ENCODE data around the gene ABCC6.
"Not testable (repeated sequence)": the region's sequence is repeated elsewhere in the genome, so short reads cannot be mapped to it uniquely, and the experiment has no call there.

ABCC6 gene

DNA sequence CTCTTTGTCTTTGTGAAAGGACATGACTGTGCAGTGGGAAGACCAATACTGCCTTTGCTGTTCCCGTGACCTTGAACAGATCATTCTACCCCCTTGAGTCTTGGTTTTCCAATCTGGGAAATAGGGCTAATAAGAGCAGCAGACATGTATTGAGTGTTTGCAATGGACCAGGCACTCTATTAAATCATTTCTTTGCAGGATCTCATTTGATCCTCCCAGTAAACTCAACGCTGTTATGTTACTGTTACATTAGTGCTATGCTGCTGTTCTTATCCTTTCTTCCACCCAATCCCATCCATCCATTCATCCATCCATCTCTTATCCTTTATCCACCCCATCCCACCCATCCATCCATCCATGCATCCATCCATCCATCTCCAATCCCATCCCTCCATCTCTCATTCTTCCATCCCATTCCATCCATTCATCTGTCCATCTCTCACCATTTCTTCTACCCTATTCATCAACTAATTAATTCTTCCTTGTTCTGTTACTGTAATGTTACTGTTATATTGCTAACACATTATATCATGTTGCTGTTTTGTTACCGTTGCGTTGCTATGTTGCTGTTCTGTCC is 65.1 kb downstream of the ABCC6 start:
- no peak for DNase-seq

DNA sequence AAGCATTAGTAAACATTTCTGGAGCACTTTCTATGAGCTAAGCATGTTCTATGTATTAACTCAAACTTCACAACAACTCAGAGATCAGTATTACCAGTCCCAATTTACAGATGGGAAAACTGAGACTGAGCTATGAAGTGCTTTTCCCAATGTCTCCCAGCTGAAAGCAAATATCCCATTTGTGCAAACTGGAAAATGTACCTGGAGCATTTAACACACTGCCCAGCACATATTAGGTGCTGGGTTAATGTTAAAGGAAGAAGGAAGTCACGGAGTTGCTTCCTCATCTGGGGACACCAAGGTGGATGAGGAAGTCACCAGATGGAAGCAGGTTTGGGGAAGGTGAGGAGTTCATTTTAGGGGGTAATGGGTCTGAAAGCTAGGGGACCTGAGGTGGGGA is 66.1 kb downstream of the ABCC6 start:
- no peak for DNase-seq

DNA sequence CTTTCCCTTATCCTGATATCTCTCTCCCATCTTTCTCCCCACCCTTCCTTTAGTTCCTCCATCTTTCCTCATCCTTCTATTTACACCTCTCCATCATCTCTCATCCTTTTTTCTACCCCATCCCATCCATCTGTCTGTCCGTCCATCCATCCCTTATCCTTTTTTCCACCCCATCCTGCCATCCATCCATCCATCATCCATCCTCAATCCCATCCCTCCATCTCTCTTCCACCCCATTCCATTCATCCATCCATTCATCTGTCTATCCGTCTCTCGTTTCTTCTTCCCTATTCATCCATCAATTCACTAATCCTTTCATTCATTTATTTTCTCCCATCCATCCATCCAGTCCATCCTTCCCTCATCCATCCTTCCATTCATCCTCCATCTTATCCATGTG is 68.1 kb downstream of the ABCC6 start:
- DNase-seq: no peak

DNA sequence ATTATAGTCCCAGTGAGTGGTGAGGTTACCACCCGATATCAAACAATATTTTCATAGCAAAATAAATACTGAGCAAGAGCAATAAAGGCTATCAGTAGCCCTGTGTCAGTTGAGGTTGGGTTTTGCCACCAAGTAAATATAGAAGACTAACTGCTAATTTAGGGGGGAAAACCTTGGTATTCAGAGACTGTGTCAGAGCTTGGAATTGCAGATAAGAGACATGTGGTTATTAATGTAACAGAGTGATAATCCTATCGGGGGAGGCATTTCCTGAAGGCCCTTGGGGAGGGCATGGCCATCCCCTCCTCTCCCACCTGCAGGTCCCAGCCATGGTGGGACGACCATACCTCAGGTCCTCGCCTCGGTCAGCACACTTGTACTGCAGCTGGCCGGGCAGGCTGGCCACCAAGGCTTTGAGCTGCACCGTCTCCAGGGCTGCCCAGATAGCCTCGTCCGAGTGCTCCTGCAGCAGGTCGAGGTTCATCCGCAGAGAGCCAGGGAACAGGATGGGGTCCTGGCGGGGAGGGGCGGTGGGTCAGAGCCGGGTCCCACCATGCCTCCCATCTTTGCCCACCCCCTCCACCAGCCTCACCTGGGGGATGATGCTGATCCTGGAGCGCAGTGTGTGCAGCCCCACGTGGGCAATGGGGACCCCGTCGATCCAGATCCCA is 68.9 kb downstream of the ABCC6 start:
- no peak for DNase-seq

DNA sequence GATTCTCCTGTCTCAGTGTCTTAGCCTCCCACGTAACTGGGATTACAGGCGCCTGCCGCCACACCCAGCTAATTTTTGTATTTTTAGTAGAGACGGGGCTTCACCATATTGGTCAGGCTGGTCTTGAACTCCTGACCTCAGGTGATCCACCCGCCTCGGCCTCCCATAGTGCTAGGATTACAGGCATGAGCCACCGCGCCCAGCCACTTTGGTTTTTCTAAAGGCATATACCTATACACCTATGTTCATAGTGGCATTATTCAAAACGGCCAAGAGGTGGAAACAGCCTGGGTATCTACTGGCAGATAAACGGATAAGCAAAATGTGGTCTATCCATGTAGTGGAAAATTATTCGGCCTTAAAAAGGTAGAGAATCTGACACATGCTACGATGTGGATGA is 70.3 kb downstream of the ABCC6 start:
- DNase-seq: not testable (repeated sequence)

DNA sequence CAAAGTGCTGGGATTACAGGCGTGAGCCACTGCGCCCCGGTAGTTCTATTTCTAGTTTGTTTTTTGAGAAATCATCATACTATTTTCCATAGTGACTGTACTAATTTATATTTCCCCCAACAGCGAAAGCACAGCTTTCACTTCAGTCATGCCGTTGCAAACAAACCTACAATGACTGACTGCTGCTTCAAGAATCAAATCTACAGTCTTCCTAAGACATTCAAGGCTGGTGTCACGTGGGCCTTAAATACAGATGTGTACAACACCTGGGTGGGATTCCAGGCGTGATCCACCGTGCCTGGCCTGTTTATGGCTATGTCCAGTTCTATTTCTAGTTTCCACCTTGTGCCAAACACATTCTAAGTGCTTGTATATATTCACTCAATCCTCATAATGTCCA is 72.0 kb downstream of the ABCC6 start:
- no peak for DNase-seq

DNA sequence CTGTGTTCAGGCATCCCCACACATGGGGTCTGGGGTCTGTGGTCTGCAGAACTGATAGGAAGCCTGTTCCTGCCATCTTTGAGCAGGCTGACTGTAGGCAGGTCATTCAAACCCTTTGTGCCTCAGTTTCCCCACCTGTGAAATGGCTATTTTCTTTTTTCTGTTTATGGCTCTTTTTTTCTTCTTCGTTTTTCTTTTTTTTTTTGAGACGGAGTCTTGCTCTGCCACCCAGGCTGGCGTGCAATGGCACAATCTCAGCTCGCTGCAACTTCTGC is 72.5 kb downstream of the ABCC6 start:
- DNase-seq: no peak

DNA sequence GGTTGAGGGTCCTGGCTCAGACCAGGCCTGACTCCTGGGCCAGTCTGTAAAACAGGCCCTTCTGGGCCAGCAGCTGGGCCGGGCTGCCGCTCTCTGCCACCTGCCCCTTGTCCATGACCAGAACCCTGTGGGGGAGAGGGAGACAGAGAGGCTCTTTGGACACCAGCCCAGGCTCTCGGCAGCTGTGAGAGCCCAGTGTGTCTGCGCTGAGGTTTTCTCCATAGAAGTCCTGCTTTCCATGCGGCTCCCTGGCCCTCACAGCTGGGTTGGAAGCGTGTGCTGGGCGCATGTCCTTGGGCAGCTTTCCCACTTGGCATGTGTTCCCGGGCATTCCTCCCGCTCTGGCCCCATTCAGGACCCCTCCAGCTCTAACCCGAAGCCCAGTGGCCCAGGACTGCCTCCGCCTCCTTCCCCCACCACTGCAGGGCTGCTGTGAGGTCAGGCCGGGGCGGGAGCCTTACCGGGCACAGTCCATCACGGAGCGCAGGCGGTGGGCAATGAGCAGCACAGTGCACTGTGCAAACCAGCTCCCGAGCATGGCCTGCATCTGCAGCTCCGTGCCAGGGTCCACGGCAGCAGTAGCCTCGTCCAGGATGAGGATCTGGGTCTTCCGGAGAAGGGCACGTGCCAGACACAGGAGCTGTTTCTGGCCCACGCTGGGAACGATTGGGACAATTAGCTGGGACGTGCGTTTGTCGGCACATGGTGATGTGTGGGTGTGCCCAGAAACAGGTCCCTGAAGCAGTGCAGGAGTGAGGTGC is 73.0 kb downstream of the ABCC6 start:
- DNase-seq: no peak

DNA sequence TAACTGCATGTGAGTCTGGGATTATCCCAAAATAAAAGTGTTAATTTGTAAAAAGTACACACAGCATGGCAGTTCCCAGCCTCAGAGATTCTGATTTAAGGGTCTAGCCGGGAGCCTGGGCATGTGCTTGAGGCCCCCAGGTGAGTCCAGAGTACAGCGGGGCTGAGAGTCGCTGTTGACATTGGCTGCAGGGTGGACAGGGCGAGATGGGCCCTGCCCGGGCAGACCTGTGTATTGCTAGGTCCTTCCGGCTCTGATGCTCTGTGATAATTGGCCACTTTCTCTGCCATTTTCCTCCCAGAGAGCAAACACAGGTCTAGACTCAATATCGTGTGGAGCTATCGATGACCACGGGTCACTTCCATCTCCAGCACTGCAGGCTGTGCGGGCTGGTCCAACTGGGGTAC is 73.6 kb downstream of the ABCC6 start:
- no peak for DNase-seq

DNA sequence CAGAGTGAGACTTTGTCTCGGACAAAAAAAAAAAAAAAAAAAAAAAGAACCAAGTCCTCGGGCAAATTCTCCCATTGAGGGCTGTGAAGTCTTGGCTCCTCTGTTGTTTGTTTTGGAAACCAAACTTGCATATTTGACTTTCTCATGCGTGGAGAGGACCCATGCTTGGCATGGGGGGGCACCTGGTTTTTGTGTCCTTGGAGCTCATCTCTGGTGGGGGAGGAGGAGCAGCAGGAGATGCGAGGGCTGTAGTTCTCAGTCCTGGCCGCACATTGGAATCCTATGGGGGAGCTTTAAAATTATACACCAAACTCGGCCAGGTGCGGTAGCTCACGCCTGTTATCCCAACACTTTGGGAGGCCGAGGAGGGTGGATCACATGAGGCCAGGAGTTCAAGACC is 74.5 kb downstream of the ABCC6 start:
- DNase-seq: no peak

DNA sequence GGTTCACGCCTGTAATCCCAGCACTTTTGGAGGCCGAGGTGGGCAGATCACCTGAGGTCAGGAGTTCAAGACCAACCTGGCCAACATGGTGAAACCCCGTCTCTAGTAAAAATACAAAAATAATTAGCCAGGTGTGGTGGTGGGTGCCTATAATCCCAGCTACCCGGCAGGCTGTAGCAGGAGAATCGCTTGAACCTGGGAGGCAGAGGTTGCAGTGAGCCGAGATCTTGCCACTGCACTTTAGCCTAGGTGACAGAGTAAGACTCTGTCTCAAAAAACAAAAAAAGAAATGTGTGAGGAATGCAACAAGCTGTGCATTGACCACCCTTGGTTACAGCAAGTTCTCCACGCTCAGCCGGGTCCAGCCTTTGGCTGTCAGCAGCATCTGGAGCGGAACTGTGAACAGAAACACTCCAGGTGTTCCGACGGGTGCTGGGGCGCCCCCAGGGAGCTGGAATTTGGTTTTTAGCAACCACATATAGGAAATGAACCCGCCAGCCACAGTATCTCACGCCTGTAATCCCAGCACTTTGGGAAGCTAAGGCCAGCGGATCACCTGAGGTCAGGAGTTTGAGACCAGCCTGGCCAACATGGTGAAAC is 75.2 kb downstream of the ABCC6 start:
- not testable (repeated sequence) for DNase-seq

DNA sequence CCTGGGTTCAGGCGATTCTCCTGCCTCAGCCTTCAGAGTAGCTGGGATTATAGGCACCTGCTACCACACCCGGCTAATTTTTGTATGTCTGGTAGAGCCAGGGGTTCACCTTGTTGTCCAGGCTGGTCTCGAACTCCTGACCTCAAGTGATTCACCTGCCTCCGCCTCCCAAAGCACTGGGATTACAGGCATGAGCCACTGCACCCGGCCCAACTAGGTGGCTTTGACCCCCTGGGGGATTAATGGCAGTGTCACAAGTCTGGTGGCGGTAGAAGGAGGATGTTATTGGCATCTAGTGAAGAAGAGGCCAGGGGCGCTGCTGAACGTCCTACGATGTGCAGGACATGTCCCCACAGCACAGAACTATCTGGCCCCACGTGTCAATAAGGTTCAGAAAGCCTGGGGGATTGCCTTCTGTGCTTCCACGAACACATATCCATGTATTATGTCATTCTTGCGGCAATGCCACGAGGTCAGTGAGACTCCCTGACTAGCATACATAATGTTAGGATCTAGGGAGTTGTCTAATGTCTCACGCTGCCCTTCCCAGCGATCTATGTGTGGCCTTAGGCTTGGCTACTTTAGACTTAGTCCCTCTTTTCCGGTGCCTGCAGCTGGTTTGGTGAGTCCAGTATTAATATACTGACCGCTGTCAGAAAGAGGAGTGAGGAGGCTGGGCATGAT is 75.8 kb downstream of the ABCC6 start:
- DNase-seq: no peak

DNA sequence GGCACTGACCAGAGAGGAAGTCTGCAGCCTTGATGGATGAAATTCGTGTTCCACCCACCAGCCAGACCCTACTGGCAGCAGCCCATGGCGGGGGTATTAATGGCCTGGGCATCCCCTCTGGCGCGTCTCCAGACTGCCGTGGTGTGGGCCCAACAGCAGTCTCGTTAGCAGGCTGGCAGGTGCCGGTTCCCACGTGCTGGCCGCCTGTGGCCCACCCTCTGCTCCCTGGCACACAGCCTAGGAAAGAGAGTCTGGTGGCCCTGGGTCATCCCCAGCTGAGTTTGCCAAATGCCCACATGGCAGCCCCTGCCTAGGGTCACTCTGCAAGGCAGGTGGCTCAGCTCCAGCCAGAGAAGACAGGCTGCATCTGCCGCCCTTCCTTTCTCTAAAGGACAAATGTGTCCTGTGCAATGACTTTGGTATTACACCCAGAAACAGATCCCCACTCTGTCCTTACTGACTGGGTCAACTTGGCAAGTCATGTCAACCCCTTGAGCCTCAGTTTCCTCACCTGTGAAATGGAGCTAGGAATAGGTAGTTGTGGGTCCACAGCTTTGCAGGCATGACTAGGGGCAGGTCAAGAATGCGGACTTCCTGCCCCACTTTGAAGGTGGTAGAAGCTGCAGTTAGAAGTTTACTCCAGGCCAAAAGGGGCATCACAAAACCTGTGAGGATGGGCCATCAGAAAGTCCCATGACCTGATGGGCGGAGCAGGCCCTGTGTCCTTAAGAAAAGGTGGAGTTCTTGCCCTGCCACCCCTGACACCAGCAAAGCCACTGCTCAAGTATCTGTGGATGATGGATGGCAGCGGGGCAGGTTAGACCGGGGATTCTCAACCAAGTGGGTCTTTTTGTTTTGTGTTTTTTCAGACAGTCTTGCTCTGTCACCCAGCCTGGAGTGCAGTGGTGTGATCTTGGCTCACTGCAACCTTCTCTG is 76.6 kb downstream of the ABCC6 start:
- DNase-seq: no peak

DNA sequence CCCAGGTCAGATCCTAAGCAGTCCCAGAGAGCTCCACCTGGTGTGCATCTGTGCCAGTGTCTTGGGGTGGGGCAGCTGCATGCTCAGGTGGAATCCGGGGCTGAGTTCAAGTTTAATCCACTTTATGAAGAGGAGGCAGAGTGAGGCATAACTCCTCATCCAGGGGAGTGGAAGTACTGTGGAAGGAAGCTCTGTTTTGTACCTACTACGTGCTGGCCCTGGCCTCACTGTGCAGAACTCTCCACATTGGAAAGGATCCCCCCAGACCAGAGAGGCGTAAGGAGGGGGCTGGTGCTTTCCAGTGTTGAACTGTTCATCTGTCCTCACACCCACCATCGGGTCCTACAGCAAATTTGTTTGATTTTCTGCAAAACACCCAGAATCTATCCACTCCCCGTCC is 78.0 kb downstream of the ABCC6 start:
- DNase-seq: no peak

DNA sequence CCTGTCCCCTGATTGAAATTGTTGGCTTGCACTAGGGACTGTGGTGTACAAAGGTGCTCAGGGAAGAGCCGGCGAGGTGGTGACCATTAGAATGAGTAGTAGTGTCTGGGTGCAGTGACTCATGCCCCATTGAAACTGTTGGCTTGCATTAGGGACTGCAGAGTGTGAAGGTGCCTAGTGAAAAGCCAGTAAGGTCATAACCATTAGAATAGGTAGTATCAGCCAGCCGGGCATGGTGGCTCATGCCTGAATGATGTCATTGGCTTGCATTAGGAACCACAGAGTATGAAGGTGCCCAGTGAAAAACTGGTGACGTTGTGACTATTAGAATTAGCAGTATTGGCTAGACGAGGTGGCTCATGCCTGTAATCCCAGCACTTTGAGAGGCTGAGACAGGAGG is 78.9 kb downstream of the ABCC6 start:
- DNase-seq: no peak

DNA sequence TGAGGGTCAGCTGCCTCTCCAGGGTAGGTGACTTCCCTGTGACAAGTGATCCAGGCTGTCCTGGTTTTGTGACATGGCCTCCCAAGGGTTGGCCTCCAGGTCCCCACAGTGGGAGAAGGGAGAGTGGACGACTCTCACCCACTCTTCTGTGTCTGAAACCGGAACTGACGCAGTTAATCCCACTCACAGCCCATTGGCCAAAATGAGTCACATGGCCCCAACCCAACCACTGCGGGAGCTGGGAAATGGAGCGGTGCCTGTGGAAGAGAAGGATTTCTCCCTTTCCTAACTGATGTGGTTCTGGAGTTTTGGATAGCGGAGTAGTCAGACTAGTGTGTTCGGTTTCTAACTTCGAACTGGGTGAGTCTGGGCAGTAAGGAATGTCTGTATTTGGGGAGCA is 79.4 kb downstream of the ABCC6 start:
- no peak for DNase-seq

DNA sequence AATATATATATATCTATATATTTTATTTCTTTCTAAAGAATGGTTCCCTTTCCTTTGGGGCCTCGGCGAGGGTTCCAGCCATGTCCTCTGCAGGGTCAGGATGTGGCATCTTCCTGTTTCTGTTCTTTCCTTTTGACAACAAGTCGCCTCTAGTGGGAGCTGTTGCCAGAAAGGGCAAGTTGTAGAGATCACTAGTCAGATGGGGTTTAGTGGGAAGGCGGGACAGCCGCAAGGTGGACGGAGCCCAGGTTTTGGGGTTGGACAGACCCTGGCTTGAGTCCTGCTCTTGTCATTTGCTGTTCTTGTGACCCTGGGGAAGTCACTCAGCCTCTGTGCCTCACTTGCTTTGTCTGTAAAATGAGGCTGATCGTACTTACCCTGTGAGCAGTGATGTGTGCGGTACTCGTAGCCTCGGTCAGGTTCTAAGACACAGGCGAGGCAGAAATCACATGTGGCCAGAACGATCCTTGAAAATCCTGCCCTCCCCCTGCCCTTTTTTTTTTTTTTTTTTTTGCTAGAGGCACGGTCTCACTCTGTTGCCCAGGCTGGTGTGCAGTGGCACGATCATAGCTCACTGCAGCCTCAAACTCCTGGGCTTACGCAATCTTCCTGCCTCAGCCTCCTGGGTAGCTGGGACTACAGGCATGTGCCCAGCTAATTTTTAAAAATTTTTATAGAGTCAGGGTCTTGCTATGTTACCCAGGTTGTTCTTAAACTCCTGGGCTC is 80.1 kb downstream of the ABCC6 start:
- DNase-seq: no peak

DNA sequence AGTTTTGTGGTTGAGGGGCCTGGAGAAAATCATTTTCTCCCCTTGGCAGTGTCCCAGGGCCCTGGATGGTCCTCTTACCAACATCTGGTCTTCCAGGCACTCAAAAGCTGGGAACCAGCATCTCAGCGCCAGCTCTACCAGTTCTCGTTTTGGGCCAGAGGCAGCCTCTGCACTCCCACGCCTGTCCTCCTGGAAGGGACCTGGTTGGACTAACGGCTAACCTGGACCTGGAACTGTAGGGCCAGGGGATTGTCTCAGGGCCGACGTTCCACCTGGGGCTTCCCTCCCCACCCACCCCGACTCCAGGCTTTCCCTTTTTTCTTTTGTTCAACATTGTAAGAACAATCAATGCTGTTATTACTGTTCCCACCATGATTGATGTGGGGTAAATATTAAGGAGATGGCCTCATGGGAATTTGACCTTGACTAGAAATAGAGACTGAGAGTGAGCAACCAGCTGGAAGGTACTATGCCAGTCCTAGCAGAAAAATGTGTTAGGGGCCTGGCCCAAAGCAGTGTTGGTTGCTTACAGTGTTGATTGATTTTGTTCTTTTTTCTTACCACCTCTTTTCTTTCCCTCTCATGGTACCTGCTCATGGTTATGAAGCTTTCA is 81.4 kb downstream of the ABCC6 start:
- DNase-seq: no peak

DNA sequence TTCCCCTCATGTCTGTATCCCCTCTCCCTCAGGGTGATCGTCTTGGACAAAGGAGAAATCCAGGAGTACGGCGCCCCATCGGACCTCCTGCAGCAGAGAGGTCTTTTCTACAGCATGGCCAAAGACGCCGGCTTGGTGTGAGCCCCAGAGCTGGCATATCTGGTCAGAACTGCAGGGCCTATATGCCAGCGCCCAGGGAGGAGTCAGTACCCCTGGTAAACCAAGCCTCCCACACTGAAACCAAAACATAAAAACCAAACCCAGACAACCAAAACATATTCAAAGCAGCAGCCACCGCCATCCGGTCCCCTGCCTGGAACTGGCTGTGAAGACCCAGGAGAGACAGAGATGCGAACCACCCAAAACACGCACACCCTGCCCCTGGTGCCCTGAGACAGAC is 82.2 kb downstream of the ABCC6 start:
- no peak for DNase-seq

DNA sequence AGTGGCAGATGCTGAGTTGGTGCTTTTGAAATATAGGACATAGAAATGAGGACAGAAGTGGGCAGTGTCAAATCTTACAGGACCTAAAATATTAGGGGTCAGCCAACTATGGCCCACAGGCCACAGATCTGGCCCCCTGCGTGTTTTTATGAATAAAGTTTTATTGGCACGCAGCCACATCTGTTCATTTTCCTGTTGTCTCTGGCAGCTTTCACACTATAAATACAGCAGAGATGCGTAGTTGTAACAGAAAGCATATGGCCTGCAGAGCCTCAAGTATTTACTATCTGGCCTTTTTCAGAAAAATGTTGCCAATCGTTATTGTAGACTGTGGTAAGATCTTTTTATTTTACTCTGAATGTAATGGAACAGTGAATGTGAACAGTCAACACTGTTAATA is 82.8 kb downstream of the ABCC6 start:
- no peak for DNase-seq

DNA sequence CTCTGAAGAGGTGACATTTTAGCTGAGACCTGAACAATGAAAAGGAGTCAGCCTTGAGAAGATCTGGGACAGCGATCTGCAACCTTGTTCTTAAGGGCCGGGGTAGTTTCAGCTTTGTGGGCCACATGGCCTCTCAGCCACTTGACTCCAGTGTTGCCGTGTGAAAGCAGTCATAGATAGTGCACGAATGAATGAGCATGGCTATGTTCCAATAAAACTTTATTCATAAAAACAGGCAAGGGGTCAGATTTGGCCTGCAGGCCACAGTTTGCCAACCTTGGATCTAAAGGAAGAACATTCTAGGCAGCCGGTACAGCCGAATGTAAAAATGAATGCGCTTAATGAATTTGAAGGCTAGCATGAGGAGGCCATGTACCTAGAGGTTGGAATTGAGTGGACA is 83.5 kb downstream of the ABCC6 start:
- DNase-seq: no peak

Measured in GF-D8 (cell line).